ENCODE data around the gene MYL12B.

DNA sequence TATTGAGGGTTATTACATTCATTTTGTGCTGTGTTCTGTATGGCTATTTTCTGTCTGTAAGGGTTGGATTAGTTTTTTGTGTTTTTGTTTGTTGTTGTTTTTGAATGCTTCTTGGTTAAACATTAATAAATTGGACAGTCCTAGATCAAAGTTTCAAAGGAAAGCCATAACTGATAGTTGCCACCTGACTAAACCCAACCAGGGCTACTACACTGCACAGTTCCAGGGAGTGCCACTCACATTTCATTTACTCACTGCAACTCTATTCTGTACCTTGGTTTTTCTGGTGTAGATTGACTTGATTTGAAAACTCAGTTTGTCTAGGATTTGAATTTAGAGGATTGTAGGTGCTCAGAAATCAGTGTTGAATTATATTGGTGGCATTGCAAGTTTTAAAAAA is 6.4 kb downstream of the MYL12B start:
- TF ChIP-seq, protein P1, sequence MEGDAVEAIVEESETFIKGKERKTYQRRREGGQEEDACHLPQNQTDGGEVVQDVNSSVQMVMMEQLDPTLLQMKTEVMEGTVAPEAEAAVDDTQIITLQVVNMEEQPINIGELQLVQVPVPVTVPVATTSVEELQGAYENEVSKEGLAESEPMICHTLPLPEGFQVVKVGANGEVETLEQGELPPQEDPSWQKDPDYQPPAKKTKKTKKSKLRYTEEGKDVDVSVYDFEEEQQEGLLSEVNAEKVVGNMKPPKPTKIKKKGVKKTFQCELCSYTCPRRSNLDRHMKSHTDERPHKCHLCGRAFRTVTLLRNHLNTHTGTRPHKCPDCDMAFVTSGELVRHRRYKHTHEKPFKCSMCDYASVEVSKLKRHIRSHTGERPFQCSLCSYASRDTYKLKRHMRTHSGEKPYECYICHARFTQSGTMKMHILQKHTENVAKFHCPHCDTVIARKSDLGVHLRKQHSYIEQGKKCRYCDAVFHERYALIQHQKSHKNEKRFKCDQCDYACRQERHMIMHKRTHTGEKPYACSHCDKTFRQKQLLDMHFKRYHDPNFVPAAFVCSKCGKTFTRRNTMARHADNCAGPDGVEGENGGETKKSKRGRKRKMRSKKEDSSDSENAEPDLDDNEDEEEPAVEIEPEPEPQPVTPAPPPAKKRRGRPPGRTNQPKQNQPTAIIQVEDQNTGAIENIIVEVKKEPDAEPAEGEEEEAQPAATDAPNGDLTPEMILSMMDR (conservative IDR thresholded peaks at IDR 0.05; ENCODE audit: low read length), result no peak
- TF ChIP-seq EZH2phosphoT487 (IDR thresholded peaks at IDR 0.05; ENCODE audit: borderline replicate concordance, low read depth, low read length), result no peak

Measured in OCI-LY7 (cell line).